Measurements from ENCODE around the gene FOXK1.

FOXK1 gene

GRCh38 chr7:4681886-4682620, at the start of gene FOXK1:
FOXK1 (plus strand) TSS chr7:4682295; CDS start chr7:4682309, 14 bp downstream.
- TF ChIP-seq CTCF (IDR thresholded peaks at IDR 0.05), result no peak

GRCh38 chr7:4633012-4633411, 49.1 kb upstream of the FOXK1 start:
- TF ChIP-seq CTCF (IDR thresholded peaks at IDR 0.05), result no peak

GRCh38 chr7:4634166-4634565, 47.9 kb upstream of the FOXK1 start:
- no peak for TF ChIP-seq CTCF (IDR thresholded peaks at IDR 0.05)

- TF ChIP-seq CTCF (IDR thresholded peaks at IDR 0.05), result no peak
Observed at GRCh38 chr7:4638781-4639575, 43.1 kb upstream of the FOXK1 start.

- TF ChIP-seq CTCF (IDR thresholded peaks at IDR 0.05), result no peak
Observed at GRCh38 chr7:4641091-4641666, 40.9 kb upstream of the FOXK1 start.

GRCh38 chr7:4641667-4642467, 40.2 kb upstream of the FOXK1 start:
- TF ChIP-seq CTCF (IDR thresholded peaks at IDR 0.05), result peak; percentile 59

All from LNCAP (cell line).